Iris pigment epithelial cell (primary cell): ENCODE measurements around the gene MROH2A.
"Not testable (repeated sequence)": the region's sequence is repeated elsewhere in the genome, so short reads cannot be mapped to it uniquely, and the experiment has no call there.

ENCODE experiments used
- DNase-seq: peaks from one replicate; pipeline ENCODE4 v3.0.0-alpha.2; 2011; ENCODE audit warnings: low read depth

MROH2A gene

DNA sequence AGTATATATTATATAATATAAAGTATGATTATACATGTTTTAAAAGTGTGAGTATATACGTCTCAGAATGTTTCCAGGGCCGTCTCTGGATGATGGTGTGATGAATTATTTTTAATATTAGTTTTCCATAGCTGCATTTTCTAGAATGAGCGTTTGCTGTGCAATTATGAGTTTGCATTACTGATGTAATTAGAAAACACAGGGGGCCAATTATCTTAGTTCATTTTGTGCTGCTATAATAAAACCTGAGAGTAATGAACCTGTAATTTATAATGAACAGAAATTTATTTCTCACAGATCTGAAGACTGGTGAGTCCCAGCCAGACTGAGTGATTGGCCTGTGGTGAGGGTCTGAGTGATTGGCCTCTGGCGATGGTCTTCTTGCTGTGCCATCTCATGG, 80.2 kb downstream of the MROH2A start:
- no peak for DNase-seq

GRCh38 chr2:233862261-233862768, 84.2 kb downstream of the MROH2A start:
- no peak for DNase-seq

DNA sequence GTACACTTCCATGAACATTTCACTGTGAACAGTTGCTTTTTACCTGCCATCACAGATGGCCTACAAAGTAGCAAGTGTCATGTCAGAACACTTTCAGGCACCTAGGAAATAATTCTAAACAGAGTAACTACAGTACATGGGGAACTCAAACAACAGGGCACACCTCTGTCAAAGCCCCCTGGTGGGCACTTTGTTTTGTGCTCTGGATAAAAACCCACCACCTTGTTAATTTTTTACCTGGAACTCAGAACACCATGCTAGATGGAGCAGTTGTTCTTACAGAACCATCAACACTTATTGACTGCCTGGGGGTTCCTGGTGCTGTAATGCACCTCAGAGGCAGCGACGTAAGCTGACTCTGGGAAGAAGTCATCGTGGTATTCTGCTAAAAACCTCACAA, 87.7 kb downstream of the MROH2A start:
- DNase-seq = no peak

DNA sequence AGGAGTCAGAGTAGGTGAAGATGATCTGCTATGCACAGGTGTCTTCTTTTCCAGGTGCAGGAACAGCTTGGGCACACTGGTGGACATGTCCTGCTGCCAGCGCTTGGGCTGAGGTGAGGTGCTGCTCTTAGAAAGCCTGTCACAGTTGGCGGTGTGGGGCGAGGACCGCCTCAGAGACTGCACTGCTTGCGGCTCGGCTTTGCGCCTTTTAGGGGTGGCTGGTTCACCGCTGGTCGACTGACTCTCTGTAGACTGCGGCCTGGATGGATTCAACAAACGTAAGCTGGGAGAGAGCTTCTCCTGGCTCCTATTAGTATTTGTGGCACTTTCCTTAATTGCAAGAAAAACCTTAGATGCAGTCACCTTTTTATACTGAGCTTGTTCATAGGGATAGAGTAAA, 88.3 kb downstream of the MROH2A start:
- no peak for DNase-seq

DNA sequence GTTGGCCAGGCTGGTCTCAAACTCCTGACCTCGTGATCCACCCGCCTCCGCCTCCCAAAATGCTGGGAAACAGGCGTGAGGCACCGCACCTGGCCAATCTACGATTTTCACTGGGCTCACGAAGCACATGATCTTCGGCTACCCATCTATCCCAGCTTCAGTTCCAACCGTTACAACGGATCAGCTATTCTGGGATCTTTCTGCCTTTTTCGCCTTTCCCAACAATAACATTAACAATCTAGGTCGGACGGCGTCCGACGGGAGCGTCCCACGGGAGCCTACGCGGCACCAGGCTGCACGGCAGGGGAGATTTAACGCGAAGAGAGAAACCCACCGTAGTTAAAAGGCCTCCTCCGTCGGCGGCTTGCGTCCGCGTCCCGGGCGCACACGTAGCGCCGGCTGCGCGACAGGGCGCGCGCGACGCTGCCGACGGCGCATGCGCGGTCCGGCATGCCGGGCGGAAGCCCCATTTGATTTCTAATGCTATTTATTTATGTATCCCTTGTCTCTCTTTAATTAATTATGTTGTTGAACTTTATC, 89.9 kb downstream of the MROH2A start, which contains the start of gene MSL3B:
Gene MSL3B, minus strand, starts transcription at position 394 of the 540 bp plus-strand sequence.
- DNase-seq = peak; percentile 40

- DNase-seq = no peak
Measured at GRCh38 chr2:233871432-233871831, 93.3 kb downstream of the MROH2A start.

DNA sequence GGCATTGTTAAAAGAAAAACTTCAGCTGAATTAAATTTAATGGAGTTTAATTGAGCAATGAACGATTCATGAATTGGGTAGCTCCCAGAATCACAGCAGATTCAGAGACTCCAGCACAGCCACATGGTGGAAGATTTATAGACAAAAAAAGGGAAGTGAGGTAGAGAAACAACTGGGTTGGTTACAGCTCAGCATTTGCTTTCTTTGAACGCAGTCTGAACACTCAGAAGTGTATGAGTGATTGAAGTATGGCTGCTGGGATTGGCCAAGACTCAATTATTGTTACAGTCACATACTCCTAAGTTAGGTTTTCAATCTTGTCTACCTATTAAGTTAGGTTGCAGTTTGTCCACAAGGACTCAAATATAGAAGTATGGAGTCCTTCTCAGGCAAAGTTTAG, 94.0 kb downstream of the MROH2A start:
- DNase-seq = not testable (repeated sequence)

GRCh38 chr2:233882353-233882752, 104.2 kb downstream of the MROH2A start:
- no peak for DNase-seq
